ENCODE data around the gene ZNF260.
"Not testable (repeated sequence)": the region's sequence is repeated elsewhere in the genome, so short reads cannot be mapped to it uniquely, and the experiment has no call there.

Gene ZNF260

GRCh38 chr19:36528194-36528920, at the start of gene ZNF260:
TSS of gene ZNF260 (minus strand) at chr19:36528271. CDS start at chr19:36515238, 13,033 bp downstream.
- peak; percentile 97 for DNase-seq

- no peak for DNase-seq
Measured at GRCh38 chr19:36577271-36577996, 49.4 kb upstream of the ZNF260 start.

- no peak for DNase-seq
Measured at GRCh38 chr19:36574741-36575140, 46.7 kb upstream of the ZNF260 start.

- peak; percentile 5 for DNase-seq
Measured at GRCh38 chr19:36573895-36574720, 46.0 kb upstream of the ZNF260 start.

- peak; percentile 92 for DNase-seq
Measured at GRCh38 chr19:36573020-36573894, 45.2 kb upstream of the ZNF260 start, which contains the start of gene ZNF529. TSS of gene ZNF529 (minus strand) at chr19:36573292. CDS start at chr19:36572346, 946 bp downstream.

- no peak for DNase-seq
Measured at GRCh38 chr19:36572593-36573019, 44.5 kb upstream of the ZNF260 start.

- no peak for DNase-seq
Measured at GRCh38 chr19:36564391-36564790, 36.3 kb upstream of the ZNF260 start.

GRCh38 chr19:36547001-36547732, 19.1 kb upstream of the ZNF260 start:
- DNase-seq, result no peak

- no peak for DNase-seq
Measured at GRCh38 chr19:36528921-36529518, 949 bp upstream of the ZNF260 start.

- no peak for DNase-seq
Measured at GRCh38 chr19:36527873-36528193, 238 bp downstream of the ZNF260 start.

- peak; percentile 13 for DNase-seq
Measured at GRCh38 chr19:36527341-36527740, 730 bp downstream of the ZNF260 start.

- DNase-seq, result no peak
Measured at GRCh38 chr19:36526581-36526980, 1.5 kb downstream of the ZNF260 start.

GRCh38 chr19:36524617-36525016, 3.5 kb downstream of the ZNF260 start:
- no peak for DNase-seq

GRCh38 chr19:36514012-36514612, 14.0 kb downstream of the ZNF260 start:
- no peak for DNase-seq

- no peak for DNase-seq
Measured at GRCh38 chr19:36508325-36508724, 19.7 kb downstream of the ZNF260 start.

GRCh38 chr19:36501973-36502372, 26.1 kb downstream of the ZNF260 start:
- no peak for DNase-seq

- DNase-seq, result no peak
Measured at GRCh38 chr19:36497001-36497400, 31.1 kb downstream of the ZNF260 start.

- peak; percentile 35 for DNase-seq
Measured at GRCh38 chr19:36492689-36493453, 35.2 kb downstream of the ZNF260 start.

- DNase-seq, result not testable (repeated sequence)
Measured at GRCh38 chr19:36490846-36491245, 37.2 kb downstream of the ZNF260 start.

- DNase-seq, result peak; percentile 79
Measured at GRCh38 chr19:36489920-36490415, 38.1 kb downstream of the ZNF260 start.

Measured in inflammatory macrophage treated with lipopolysaccharide for 4 hours (primary cell).